ENCODE results near the gene LSS. TPM values are rescaled to one million over a fixed set of nuclear protein-coding genes. Genes with fewer than 3 reads are reported as not detected.

Gene LSS
- total RNA-seq, 4 donors from 2014 or later, result 43.7 to 172 (median 66.5) TPM

GRCh38 chr21:46255758-46256337, 27.3 kb upstream of the LSS start:
- DNase-seq, result no peak
- Histone ChIP-seq H3K9me3 (no peaks in the 10 kb centered on the region), H3K36me3 (peaks cover 0 to 94% (median 4%) of the 10 kb centered on the region in 3 donors), H3K4me1 (peaks cover 0 to 4% (median 0%) of the 10 kb centered on the region in 4 donors), H3K4me3 (no peak overlapping the region), H3K27me3 (no peaks in the 10 kb centered on the region), H3K27ac (no peak overlapping the region)
- TF ChIP-seq CTCF (IDR thresholded peaks at IDR 0.05) (no peak), POLR2A (IDR thresholded peaks at IDR 0.05) (no peak)

- peaks cover 0 to 94% (median 4%) of the 10 kb centered on the region in 3 donors for H3K36me3 ChIP-seq
- no peak overlapping the region for H3K4me3 ChIP-seq
- no peak for TF ChIP-seq CTCF (IDR thresholded peaks at IDR 0.05)
- no peak for TF ChIP-seq POLR2A (IDR thresholded peaks at IDR 0.05)
- H3K4me1 ChIP-seq, result peaks cover 0 to 4% (median 0%) of the 10 kb centered on the region in 4 donors
- no peaks in the 10 kb centered on the region for H3K9me3 ChIP-seq
- no peak overlapping the region for H3K27ac ChIP-seq
- DNase-seq, result no peak
- no peaks in the 10 kb centered on the region for H3K27me3 ChIP-seq
Measured at GRCh38 chr21:46255166-46255565, 26.6 kb upstream of the LSS start.

GRCh38 chr21:46254208-46254975, 25.8 kb upstream of the LSS start:
- DNase-seq, result no peak
- Histone ChIP-seq H3K4me3 (no peak overlapping the region), H3K9me3 (no peaks in the 10 kb centered on the region), H3K27me3 (no peaks in the 10 kb centered on the region), H3K36me3 (peaks cover 0 to 92% (median 4%) of the 10 kb centered on the region in 3 donors), H3K27ac (no peak overlapping the region), H3K4me1 (peaks cover 0 to 4% (median 0%) of the 10 kb centered on the region in 4 donors)
- TF ChIP-seq POLR2A (IDR thresholded peaks at IDR 0.05) (no peak), CTCF (IDR thresholded peaks at IDR 0.05) (no peak)

- Histone ChIP-seq H3K9me3 (no peaks in the 10 kb centered on the region), H3K36me3 (peaks cover 0 to 92% (median 4%) of the 10 kb centered on the region in 3 donors), H3K4me3 (no peak overlapping the region), H3K4me1 (peaks cover 0 to 4% (median 0%) of the 10 kb centered on the region in 4 donors), H3K27ac (no peak overlapping the region), H3K27me3 (no peaks in the 10 kb centered on the region)
- TF ChIP-seq CTCF (IDR thresholded peaks at IDR 0.05) (no peak), POLR2A (IDR thresholded peaks at IDR 0.05) (no peak)
- DNase-seq, result no peak
Measured at GRCh38 chr21:46253610-46254124, 25.1 kb upstream of the LSS start.

- Histone ChIP-seq H3K36me3 (peaks cover 0 to 90% (median 4%) of the 10 kb centered on the region in 3 donors), H3K27ac (no peak overlapping the region), H3K27me3 (no peaks in the 10 kb centered on the region), H3K4me1 (peaks cover 0 to 4% (median 0%) of the 10 kb centered on the region in 4 donors), H3K9me3 (no peaks in the 10 kb centered on the region), H3K4me3 (no peak overlapping the region)
- TF ChIP-seq CTCF (IDR thresholded peaks at IDR 0.05), result no peak
- no peak for TF ChIP-seq POLR2A (IDR thresholded peaks at IDR 0.05)
- DNase-seq, result no peak
Measured at GRCh38 chr21:46252840-46253239, 24.3 kb upstream of the LSS start.

Data from Peyer's patch (tissue), 4 donors.